ENCODE measurements around the gene SH3GL1. TPM values are rescaled to one million over a fixed set of nuclear protein-coding genes. Genes with fewer than 3 reads are reported as not detected.

Gene SH3GL1
- total and polyA plus RNA-seq, 2 experiments from 2014 or later: 73.1 to 89.5 TPM

DNA sequence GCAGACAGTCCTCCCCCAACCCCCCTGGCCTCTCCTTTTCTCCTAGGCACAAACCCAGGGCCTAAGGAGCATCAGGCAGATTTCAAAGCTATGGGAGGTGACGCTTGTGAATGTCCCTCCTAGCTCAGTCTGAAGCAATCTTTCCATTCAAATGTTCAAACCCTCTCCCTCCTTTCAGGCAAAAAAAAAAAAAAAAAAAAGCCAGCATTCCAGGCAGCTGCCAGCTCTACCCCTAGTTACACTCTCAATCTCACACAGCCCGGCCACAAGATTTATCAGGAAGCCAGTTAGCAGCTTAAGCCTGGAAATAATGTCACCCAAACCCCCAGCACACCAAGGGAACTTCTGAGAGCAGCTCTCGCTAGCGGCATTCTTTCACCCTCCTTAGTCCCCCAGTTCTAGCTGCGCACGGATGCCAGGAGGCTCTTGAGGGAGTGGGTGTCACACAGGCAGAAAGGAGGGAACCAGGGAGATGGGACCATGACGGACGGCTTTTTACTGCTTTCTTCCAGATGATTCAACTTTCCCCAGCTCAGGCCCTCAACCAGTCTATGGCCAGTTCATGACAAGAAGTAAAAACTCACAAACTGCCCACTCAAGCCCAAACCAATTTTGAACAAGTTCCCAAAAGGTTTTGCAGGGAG is 6.3 kb downstream of the SH3GL1 start (continued):
- TF ChIP-seq, protein P1, sequence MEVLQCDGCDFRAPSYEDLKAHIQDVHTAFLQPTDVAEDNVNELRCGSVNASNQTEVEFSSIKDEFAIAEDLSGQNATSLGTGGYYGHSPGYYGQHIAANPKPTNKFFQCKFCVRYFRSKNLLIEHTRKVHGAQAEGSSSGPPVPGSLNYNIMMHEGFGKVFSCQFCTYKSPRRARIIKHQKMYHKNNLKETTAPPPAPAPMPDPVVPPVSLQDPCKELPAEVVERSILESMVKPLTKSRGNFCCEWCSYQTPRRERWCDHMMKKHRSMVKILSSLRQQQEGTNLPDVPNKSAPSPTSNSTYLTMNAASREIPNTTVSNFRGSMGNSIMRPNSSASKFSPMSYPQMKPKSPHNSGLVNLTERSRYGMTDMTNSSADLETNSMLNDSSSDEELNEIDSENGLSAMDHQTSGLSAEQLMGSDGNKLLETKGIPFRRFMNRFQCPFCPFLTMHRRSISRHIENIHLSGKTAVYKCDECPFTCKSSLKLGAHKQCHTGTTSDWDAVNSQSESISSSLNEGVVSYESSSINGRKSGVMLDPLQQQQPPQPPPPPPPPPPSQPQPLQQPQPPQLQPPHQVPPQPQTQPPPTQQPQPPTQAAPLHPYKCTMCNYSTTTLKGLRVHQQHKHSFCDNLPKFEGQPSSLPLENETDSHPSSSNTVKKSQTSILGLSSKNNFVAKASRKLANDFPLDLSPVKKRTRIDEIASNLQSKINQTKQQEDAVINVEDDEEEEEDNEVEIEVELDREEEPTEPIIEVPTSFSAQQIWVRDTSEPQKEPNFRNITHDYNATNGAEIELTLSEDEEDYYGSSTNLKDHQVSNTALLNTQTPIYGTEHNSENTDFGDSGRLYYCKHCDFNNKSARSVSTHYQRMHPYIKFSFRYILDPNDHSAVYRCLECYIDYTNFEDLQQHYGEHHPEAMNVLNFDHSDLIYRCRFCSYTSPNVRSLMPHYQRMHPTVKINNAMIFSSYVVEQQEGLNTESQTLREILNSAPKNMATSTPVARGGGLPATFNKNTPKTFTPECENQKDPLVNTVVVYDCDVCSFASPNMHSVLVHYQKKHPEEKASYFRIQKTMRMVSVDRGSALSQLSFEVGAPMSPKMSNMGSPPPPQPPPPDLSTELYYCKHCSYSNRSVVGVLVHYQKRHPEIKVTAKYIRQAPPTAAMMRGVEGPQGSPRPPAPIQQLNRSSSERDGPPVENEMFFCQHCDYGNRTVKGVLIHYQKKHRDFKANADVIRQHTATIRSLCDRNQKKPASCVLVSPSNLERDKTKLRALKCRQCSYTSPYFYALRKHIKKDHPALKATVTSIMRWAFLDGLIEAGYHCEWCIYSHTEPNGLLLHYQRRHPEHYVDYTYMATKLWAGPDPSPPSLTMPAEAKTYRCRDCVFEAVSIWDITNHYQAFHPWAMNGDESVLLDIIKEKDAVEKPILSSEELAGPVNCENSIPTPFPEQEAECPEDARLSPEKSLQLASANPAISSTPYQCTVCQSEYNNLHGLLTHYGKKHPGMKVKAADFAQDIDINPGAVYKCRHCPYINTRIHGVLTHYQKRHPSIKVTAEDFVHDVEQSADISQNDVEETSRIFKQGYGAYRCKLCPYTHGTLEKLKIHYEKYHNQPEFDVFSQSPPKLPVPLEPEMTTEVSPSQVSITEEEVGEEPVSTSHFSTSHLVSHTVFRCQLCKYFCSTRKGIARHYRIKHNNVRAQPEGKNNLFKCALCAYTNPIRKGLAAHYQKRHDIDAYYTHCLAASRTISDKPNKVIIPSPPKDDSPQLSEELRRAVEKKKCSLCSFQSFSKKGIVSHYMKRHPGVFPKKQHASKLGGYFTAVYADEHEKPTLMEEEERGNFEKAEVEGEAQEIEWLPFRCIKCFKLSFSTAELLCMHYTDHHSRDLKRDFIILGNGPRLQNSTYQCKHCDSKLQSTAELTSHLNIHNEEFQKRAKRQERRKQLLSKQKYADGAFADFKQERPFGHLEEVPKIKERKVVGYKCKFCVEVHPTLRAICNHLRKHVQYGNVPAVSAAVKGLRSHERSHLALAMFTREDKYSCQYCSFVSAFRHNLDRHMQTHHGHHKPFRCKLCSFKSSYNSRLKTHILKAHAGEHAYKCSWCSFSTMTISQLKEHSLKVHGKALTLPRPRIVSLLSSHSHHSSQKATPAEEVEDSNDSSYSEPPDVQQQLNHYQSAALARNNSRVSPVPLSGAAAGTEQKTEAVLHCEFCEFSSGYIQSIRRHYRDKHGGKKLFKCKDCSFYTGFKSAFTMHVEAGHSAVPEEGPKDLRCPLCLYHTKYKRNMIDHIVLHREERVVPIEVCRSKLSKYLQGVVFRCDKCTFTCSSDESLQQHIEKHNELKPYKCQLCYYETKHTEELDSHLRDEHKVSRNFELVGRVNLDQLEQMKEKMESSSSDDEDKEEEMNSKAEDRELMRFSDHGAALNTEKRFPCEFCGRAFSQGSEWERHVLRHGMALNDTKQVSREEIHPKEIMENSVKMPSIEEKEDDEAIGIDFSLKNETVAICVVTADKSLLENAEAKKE (CRISPR knock-in tag; IDR thresholded peaks at IDR 0.05): no peak
- TF ChIP-seq ZNF114 (CRISPR knock-in tag; IDR thresholded peaks at IDR 0.05): no peak
- no peak for TF ChIP-seq EZH2 (IDR thresholded peaks at IDR 0.05; ENCODE audit: low read depth, unreplicated experiment)
- no peak for TF ChIP-seq POLR2AphosphoS5 (IDR thresholded peaks at IDR 0.05; ENCODE audit: low read depth)
- TF ChIP-seq STAT1 (IDR thresholded peaks at IDR 0.05; ENCODE audit: unreplicated experiment): no peak

DNA sequence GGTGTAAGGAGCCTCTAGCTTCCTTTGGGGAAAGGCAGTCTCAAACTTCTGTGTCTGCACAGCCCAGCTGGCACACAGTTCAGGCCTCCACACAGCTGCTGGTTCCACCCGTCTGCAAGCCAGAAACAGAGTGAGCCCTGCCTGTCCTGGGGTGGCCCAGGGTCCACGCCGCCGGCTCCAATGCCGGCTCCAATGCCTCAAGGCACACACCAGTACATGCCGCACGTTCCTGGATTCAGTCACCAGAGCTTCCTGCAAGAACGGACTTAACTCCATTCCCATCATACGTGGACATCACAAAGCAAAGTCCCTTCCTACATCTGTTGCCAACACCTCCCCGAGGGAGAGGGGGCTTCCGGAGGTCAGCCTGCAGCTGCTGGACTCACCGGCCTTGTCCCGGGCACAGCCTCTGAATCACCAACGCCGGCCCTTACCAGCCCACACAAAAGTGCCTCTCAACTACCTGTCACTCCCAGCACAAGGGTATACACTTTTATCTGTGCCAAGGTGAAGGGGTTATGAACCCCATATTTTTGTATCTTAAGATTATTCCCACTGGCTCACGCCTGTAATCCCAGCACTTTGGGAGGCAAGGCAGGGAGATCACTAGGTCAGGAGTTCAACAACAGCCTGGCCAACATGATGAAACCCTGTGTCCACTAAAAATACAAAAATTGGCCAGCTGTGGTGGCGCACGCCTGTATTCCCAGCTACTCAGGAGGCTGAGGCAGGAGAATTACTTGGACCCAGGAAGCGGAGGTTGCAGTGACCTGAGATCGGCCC is 8.5 kb downstream of the SH3GL1 start:
- peaks cover 82% of the 10 kb centered on the region for H4K20me1 ChIP-seq (replicated peaks; ENCODE audit: insufficient read depth)
- Mint-ChIP-seq H3K27me3 (ENCODE audit: insufficient read depth, low read depth, poor library complexity) (peaks cover 23% of the 10 kb centered on the region), H3K36me3 (ENCODE audit: low read depth) (peaks cover 29% of the 10 kb centered on the region), H3K4me3 (no peak overlapping the region; the same call in 2 of the 3 replicates), H3K4me1 (peaks cover 65% of the 10 kb centered on the region), H3K9me3 (no peaks in the 10 kb centered on the region), H3K27ac (no peak overlapping the region)
- peaks cover 97% of the 10 kb centered on the region for H3K79me2 ChIP-seq (replicated peaks; ENCODE audit: insufficient read depth)
- H3K4me1 ChIP-seq (ENCODE audit: insufficient read depth): peaks cover 23% of the 10 kb centered on the region
- ATAC-seq (no peak), DNase-seq (ENCODE audit: low spot score) (no peak)
- H3K9me2 ChIP-seq (ENCODE audit: insufficient read depth): no peaks in the 10 kb centered on the region
- H3K4me2 ChIP-seq: peak overlapping the region; percentile 75
- peaks cover 10% of the 10 kb centered on the region; the same call in 1 of the 2 replicates for H3F3A ChIP-seq (replicated peaks; ENCODE audit: low read depth)
- H2AFZ ChIP-seq: no peak overlapping the region
- peaks cover 17% of the 10 kb centered on the region; the same call in 1 of the 2 replicates for H3K36me3 ChIP-seq (ENCODE audit: insufficient read depth)
- H3K4me3 ChIP-seq: no peak overlapping the region; the same call in 1 of the 2 replicates
- no peak overlapping the region for H3K27ac ChIP-seq (ENCODE audit: low read depth)
- H3K27me3 ChIP-seq (ENCODE audit: insufficient read depth): no peaks in the 10 kb centered on the region
- TF ChIP-seq, protein P2, sequence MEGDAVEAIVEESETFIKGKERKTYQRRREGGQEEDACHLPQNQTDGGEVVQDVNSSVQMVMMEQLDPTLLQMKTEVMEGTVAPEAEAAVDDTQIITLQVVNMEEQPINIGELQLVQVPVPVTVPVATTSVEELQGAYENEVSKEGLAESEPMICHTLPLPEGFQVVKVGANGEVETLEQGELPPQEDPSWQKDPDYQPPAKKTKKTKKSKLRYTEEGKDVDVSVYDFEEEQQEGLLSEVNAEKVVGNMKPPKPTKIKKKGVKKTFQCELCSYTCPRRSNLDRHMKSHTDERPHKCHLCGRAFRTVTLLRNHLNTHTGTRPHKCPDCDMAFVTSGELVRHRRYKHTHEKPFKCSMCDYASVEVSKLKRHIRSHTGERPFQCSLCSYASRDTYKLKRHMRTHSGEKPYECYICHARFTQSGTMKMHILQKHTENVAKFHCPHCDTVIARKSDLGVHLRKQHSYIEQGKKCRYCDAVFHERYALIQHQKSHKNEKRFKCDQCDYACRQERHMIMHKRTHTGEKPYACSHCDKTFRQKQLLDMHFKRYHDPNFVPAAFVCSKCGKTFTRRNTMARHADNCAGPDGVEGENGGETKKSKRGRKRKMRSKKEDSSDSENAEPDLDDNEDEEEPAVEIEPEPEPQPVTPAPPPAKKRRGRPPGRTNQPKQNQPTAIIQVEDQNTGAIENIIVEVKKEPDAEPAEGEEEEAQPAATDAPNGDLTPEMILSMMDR (conservative IDR thresholded peaks at IDR 0.05; ENCODE audit: low read depth in 2 of 2): no peak
- TF ChIP-seq, protein P3, sequence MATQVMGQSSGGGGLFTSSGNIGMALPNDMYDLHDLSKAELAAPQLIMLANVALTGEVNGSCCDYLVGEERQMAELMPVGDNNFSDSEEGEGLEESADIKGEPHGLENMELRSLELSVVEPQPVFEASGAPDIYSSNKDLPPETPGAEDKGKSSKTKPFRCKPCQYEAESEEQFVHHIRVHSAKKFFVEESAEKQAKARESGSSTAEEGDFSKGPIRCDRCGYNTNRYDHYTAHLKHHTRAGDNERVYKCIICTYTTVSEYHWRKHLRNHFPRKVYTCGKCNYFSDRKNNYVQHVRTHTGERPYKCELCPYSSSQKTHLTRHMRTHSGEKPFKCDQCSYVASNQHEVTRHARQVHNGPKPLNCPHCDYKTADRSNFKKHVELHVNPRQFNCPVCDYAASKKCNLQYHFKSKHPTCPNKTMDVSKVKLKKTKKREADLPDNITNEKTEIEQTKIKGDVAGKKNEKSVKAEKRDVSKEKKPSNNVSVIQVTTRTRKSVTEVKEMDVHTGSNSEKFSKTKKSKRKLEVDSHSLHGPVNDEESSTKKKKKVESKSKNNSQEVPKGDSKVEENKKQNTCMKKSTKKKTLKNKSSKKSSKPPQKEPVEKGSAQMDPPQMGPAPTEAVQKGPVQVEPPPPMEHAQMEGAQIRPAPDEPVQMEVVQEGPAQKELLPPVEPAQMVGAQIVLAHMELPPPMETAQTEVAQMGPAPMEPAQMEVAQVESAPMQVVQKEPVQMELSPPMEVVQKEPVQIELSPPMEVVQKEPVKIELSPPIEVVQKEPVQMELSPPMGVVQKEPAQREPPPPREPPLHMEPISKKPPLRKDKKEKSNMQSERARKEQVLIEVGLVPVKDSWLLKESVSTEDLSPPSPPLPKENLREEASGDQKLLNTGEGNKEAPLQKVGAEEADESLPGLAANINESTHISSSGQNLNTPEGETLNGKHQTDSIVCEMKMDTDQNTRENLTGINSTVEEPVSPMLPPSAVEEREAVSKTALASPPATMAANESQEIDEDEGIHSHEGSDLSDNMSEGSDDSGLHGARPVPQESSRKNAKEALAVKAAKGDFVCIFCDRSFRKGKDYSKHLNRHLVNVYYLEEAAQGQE (IDR thresholded peaks at IDR 0.05; ENCODE audit: unreplicated experiment): no peak
- TF ChIP-seq POLR2AphosphoS5 (IDR thresholded peaks at IDR 0.05; ENCODE audit: low read depth): no peak
- no peak for TF ChIP-seq STAT1 (IDR thresholded peaks at IDR 0.05; ENCODE audit: unreplicated experiment)
- TF ChIP-seq, protein P4, sequence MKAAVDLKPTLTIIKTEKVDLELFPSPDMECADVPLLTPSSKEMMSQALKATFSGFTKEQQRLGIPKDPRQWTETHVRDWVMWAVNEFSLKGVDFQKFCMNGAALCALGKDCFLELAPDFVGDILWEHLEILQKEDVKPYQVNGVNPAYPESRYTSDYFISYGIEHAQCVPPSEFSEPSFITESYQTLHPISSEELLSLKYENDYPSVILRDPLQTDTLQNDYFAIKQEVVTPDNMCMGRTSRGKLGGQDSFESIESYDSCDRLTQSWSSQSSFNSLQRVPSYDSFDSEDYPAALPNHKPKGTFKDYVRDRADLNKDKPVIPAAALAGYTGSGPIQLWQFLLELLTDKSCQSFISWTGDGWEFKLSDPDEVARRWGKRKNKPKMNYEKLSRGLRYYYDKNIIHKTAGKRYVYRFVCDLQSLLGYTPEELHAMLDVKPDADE (IDR thresholded peaks at IDR 0.05): no peak
- TF ChIP-seq EZH2phosphoT487 (IDR thresholded peaks at IDR 0.05; ENCODE audit: unreplicated experiment): no peak
- TF ChIP-seq ZNF331 (CRISPR knock-in tag; IDR thresholded peaks at IDR 0.05; ENCODE audit: low read depth): no peak
